IPS DF 4.7 (cell line): ENCODE data around the gene LYRM7.
"Not testable (repeated sequence)": the region's sequence is repeated elsewhere in the genome, so short reads cannot be mapped to it uniquely, and the experiment has no call there.

ENCODE experiments used
- DNase-seq: peaks from one replicate; pipeline ENCODE4 v3.0.0-alpha.2; 2013; ENCODE audit warnings: low spot score; ENCODE audit errors: extremely low read depth

Gene LYRM7

DNA sequence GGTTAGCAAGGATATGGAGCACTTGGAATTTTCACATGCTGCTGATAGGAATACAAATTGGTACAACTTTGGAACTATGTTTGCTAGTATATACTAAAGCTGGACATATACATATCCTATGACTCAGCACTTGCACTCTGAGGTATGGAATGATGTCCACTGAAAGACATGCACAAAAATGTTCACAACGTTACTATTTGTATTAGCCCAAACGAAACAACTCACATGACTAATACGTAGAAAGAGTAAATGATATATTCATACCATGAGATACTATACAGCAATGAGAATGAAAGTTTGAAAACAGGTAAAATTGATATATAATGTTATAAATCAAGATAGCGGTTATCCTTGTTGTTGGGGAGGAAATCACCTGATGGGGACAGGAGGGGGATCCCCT is 47.6 kb downstream of the LYRM7 start:
- no peak for DNase-seq

DNA sequence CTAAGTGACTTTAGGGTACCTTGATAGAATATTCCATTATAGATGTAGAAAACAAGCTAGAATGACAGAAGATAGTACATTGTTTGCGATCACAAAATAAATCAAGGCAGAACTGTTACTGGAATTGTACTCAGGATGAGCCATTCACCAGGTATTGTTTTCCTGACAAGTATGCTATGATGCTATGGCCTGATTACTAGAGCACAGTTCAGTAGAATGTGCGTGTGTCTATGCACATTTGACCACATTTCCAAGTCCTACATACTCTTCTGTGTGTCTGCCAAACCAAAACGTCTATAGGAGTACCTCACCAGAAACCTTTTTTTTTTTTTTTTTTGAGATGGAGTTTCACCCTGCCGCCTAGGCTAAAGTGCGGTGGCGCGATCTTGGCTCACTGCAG is 49.8 kb downstream of the LYRM7 start:
- DNase-seq, result no peak

DNA sequence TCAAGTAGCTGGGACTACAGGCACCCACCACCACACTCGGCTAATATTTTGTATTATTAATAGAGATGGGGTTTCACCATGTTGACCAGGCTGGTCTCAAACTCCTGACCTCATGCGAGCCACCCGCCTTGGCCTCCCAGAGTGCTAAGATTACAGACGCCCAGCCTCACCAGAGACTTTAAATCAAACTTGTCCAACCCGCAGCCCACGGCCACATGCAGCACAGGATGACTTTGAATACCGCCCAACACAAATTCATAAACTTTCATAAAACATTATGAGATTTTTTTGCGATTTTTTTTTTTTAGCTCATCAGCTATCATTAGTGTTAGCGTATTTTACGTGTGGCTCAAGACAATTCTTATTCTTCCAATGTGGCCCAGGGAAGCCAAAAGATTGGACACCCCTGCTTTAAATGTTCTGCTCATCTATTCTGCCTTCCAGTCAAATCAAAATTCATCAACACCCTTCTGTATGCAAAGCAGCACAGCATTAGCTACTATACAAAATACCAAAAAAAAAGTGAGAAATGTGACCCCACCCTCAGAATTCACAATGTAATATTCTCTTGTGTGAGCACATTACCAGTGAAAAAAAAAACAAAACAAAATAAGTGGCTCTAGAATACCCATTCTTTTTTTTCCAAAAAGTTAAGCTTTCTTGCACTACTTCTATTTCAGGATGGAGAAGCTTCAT is 50.4 kb downstream of the LYRM7 start:
- no peak for DNase-seq

DNA sequence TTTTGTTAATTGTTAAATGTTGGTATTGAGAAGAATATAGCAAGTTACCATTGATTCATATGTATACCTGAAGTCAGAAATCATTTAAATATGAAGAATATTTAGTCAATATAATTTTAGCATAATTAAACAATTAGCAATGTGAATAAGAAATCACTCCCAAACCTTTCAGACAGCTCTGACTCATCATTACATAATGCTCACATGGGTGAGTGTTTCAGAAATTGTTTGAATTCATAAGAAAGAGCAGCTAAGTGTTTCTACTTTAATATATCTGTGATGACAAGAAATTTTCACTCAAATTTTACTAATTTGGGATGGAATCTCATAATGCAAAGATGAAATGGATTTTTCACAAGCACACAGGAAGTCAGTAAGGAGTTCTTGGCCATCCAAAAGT is 51.1 kb downstream of the LYRM7 start:
- DNase-seq, result no peak

DNA sequence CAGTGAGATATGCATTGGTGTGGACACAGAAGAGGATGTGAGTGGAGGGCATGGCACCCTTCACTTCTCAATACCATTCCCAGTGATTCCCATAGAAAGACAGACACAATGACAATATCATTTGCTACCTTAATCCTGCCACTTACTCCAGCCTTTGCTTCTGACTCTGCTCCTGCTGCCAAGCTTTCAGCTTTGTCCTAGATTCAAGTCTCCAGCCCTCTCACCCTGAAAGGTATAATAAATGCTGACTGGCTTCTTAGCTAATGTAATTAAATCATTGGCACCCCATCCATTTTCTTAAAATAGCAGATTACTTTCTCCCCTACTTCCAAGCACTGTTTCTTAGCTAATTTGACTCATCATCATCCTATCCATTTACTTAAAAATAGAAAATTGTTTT is 52.0 kb downstream of the LYRM7 start:
- DNase-seq, result no peak

DNA sequence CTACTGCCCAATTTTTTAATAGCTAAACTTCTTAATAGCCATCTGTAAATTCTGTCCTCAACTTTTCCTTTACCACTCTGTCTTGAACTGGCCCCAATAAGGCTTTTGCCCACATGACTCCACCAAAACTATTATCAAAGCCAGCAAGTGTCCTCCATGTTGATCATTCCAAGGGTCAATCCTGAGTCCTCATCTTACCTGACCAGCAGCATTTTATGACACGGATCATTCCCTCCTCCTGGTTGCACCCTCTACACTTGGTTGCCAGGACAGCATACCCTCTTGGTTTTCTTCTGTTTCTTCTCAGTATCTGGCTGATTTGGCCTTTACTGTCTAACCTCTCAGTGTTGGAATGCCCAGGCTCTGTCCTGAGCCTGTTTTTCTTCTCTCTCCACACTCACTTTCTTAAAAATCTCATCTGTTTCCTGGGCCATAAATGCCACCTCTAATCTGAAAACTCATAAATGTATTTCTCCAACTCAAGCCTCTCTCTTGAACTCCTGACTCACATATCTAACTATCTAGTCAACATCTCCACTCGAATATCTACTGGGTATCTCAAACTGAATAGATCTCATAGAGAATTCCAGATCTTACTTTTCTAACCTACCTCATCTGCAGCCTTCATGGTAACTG is 53.1 kb downstream of the LYRM7 start:
- no peak for DNase-seq

DNA sequence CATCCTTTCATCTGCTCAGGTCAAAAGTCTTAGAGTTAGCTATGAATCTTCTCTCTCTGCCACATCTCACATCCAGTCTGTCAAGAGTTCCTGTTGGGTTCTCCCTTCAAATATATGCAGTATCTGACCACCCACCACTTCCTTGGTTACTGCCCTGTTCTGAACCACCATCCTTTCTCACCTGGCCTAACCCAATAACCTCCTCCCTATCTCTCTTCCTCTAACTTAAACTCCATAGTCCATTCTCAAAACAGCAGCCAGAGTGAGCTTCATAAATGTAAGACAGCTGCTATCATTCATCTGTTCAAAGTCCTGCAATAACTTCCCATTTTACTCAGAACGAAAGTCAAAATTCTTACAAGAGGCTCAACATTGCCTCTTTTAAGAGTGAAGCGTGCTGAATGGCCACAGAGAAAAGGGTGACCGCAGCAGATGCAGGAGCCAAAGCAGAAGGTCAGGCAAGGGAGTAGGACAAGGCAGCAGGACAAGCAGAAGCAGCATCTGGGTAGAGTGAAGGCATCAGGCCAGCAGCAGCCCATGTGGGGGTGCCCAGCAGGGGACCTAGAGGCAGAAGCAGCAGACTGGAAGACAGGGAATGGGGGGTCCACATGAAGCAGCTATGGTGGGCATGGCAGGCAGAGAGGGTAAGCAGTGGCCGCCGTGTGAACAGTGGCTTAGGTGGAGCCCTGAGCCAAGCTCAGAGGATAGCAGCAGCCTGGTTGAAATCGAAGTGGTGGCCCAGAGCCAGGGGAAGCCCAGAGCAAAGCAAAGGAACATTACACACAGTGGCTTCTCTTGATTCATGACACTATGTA is 53.9 kb downstream of the LYRM7 start:
- no peak for DNase-seq

DNA sequence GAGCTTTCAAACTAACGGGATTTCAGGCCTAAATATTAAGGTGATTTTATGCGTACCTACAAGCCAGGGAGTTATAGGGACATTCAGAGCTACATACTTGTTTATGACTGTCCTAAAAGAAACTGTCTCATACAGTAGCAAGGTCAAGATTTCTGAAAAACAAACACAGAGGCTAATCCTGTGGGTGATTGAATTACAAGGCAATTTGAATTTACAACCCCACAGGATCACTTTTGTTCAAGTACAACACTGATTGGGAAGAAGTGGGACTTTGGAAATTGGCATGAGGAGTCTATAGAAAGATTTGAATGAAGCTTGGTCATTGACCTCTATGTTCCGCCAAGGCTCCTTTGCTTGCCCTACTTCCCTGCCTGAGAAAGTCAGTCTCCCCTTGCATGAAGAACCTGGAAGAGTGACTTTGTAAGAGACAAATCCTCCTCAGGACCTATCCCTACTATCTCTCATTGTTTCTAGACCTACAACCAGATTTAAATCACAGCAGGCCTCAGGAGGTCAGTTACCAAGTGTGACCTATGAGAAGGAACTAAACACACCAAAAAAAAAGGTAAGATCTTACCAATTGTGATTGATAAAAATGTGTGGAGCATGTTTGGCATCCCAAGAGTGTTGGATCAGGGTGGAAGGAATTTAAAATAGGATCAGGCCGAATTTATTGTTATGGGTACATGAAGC is 54.7 kb downstream of the LYRM7 start:
- no peak for DNase-seq

DNA sequence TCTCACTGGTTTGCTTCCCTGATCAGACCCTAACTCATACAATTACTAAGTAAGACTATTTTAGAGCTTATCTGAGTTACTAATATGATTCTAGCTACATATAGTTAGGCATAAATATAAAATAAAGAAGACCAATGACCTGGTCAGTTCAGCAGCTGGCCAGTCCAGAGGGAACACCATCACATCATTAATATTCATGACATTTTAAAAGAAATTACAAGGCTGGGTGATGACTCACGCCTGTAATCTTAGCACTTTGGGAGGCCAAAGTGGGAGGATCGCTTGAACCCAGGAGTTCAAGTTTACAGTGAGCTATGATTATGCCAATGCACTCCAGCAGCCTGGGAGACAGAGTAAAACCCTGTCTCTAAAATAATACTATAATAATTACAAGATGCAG is 56.2 kb downstream of the LYRM7 start:
- no peak for DNase-seq

DNA sequence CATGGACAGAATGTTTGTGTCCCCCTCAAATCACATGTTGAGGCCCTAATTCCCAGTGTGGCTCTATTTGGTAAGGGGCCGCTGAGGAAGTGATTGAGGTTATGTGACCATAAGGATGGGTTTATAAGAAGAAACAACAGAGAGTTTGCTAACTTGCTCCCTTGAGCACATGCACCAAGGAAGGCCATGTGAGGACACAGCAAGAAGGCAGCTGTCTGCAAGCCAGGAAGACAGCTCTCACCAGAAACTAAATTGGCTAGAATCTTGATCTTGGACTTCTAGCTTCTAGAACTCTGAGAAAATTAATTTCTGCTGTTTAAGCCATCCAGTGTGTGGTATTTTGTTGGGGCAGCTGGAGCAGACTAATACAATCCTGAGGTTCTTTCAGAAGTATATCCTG is 57.9 kb downstream of the LYRM7 start:
- DNase-seq, result no peak

DNA sequence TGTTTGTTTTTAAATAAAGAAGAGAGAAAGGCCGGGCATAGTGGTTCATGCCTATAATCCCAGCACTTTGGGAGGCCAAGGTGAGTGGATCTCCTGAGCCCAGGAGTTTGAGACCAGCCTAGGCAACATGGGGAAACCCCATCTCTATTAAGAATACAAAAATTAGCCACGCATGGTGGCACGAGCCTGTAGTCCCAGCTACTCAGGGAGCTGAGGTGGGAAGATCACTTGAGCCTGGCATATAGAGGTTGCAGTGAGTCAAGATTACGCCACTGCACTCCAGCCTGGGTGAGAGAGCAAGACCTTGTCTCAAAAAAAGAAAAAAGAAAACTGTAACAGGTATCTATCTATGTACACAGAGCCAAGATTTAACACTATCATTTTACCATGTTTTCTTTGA is 58.9 kb downstream of the LYRM7 start:
- no peak for DNase-seq

DNA sequence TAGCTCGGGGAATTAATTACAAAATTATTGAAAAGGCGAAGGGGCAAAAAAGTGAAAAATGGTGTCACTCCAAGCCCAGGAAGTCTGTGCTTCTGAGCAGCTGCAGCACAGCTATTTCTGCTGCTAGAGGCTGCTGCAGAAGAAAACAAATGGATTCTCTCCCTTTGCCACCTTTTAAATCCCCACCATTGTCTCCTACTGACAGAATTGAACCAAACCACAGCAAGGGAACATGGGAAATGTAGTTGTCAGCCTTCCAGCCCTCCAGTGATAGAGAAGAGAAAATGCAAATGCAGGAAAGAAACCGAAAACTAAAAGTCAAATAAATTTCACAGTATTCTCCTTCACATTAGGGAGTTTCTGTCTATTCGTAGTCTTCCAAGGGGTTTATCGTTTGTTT is 59.7 kb downstream of the LYRM7 start:
- DNase-seq, result peak; percentile 30

DNA sequence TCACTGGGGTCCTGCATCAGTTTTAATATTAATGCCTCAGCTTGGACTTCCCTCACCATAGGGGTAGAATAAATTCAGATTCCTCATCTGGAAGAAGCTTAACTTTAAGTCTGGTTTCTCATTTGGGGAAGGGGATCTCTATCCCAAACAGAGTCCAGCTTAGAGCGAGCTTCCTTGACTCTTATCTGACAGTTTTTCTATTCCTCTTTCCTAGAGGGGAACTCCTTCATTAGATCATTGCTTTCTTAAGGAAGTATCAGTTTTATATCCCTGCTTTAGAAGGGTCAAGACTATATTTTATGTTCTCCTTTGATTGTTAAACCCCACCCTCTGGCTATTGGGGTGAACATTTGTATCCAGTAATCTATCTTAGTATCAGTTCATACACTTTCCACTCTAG is 68.9 kb downstream of the LYRM7 start:
- no peak for DNase-seq

DNA sequence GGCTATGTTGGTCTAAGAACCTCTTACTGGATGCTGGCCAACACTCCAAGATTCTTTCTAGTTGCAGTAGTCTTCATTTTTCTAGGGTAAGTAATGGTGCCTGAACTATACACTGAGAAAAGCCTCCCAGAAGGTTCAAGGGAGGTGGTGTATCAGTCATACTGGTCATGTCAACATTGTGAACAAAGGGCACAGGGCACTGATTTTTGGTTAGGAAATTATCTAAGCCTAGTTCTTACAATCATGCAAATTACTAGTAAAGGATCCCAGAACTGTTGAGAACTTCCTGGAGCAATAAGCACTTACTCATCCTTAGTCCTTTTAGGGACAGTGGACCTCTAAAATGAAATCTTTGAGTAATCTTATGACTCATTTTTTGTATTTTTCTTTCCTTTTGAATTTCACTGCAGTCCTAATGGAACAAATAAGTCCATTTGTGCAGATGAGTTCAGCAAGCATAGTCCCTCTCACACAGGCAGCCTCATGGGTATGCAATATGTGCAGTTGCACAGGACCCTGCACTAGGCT is 72.0 kb downstream of the LYRM7 start:
- no peak for DNase-seq

DNA sequence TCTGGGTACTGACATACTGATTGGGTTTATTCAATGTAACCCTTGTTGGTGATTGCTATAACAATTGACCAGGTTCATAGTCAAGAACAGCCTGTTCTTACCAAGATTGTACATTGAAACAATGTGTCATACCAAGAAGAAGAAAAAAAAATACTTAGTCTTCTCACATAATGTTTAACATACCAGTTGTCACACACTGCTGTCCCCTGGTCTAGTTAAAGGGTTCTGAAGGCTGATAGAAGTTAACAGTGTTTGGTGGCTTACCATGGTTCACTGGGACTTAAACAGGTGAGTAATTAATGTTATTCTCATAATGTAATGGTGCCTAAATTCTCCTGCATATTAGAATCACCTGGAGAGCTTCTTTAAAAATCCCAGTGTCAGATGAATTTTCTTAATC is 74.6 kb downstream of the LYRM7 start:
- no peak for DNase-seq

DNA sequence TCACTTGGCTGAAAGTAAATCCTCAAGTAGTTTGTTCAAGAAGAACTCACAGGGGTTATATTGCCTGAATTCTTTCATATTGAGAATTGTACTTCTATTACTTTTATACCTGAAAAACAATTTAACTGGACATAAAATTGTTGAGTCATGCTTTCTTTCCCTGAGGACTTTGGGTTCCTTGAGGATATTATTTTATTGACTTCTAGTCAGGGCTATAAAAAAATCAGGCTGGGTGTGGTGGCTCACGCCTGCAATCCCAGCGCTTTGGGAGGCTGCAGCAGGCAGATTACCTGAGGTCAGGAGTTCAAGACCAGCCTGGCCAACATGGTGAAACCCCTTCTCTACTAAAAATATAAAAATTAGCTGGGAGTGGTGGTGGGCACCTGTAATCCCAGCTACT is 75.2 kb downstream of the LYRM7 start:
- DNase-seq, result no peak

DNA sequence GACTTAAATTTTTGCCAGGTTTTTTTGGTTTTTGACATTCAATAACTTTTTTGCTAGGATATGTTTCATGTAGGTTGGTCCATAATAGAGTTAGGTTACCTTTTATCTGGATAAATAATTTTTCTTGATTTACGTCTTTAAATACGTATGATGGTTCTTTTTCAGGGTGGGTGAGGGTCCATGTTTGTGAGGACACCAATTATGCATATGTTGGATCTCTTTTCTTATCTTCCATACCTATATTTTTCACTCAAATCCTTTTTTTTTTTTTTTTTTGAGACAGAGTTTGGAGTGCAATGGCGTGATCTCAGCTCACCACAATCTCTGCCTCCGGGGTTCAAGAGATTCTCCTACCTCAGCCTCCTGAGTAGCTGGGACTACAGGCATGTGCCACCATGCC is 75.8 kb downstream of the LYRM7 start:
- no peak for DNase-seq

DNA sequence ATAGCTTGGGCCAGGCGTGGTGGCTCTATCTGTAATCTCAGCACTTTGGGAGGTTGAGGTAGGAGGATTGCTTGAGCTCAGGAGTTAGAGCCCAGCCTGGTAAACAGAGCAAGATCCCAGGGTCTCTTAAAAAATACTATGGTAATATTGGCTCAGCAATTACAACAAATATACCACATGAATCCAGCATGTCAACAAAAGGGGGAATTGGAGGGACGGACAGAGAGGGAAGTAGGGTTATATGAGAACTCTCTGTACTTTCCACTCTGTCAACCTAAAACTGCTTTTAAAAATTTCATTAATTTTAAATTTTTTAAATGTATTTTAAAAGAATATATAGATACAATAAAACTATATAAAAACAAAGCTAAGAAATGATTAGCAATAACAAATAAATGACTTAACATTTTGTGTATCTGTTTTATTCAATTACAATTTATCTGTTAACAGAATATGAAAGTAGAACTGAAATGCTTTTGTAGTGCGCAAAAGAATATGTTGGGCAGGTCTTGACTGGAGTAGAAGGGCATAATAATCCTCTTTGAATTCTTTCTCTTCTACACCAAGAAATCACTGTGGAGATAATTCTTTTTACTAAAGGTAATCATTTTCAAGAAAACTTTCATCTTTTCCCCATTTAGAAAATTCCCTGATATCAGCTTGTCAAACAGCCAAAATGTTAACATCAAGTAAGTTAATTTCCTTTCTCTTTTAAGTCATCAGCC is 80.2 kb downstream of the LYRM7 start:
- DNase-seq, result no peak

DNA sequence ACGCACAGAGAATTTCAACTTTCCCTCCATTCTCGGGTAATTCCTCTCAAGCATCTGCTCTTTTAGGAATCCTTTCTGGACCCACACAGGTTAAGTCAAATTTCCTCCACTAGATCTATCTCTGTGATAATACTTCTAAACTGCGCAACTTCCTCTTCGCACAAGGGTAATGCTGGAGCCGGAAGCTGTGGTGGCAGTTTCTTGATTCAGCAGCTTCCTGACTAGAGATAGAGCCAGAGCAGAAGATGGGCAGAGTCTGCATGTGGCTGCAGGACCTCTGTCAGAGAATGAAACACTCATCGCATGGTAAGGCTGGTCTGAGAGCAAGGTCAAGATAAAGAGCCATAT is 82.1 kb downstream of the LYRM7 start:
- no peak for DNase-seq

DNA sequence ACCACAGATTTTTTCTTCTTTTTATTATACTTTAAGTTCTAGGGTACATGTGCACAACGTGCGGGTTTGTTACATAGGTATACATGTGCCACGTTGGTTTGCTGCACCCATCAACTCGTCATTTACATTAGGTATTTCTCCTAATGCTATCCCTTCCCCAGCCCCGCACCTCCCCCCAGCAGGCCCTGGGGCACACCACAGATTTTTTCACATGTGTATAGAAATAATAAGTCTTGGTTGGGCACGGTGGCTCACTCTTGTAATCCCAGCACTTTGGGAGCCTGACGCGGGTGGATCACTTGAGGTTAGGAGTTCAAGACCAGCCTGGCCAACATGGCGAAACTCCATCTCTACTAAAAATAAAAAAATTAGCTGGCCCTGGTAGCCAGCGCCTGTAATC is 83.3 kb downstream of the LYRM7 start:
- not testable (repeated sequence) for DNase-seq

DNA sequence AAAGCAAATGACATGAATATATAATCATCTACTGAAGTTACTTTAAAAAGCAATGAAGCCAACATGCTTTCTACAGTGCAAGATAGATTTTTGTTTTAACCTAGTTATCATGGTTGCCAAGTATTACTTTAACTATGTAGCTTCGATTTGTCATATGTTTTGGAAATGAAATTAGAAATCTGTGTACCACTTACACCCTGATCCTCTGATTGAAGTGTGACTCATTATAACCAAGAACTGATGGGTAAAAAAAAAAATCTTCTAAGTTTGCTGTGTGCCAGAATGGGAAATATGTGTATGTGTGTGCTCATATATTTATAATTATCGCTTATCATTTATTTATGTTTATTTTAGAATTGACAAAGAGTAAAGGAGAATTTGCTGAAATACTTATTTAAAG is 84.0 kb downstream of the LYRM7 start:
- DNase-seq, result no peak
